NCI-H82 treated with DMSO at 0.1 percent for 48 hours (cell line): ENCODE data around the gene FGGY.

Source experiments
- DNase-seq: peaks from one replicate; lab custom pipeline; 2025; ENCODE audit not compliant: unreplicated experiment; lab: John Stamatoyannopoulos, UW

Gene FGGY

DNA sequence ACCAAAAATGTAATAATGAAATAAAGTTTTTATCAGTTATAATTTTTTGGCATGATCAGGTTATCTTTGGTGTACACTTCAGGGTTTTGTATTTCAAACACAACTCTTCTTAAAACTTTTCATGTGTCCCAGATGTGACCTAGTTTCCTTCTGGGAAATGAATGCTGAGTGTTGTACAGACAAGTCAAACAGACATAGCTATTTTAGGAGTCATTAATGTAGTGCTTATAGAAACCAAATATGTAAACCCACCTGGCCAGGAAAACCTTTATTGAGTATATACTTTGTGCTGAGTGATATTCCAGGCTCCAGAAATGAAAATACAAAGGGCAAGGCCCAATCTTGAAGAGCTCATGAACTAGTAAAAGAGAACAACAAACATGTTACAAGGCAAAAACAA is 491.9 kb downstream of the FGGY start:
- DNase-seq = no peak

DNA sequence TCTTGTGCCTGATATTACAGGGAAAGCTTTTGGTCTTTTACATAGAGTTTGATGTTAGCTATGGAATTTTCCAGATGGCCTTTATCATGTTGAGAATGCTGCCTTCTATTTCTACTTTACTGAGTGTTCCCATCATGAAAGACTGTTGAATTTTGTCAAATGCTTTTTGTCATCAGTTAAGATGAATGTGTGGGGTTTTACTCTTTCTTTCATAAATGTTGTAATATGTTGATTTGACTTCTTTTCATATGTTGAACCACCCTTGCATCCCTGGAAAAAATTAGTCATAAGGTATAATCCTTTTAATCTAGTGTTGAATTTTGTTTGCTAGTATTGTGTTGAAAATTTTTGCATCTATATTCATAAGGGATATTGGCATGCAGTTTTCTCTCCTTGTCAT is 501.7 kb downstream of the FGGY start:
- DNase-seq = no peak

GRCh38 chr1:59803458-59804038 is 506.7 kb downstream of the FGGY start:
- no peak for DNase-seq

GRCh38 chr1:59804301-59804700 is 507.4 kb downstream of the FGGY start:
- DNase-seq = no peak

GRCh38 chr1:59805554-59805953 is 508.7 kb downstream of the FGGY start:
- no peak for DNase-seq
